CD14-positive monocyte (primary cell): Measurements from ENCODE around the gene MSI2. TPM values are rescaled to one million over a fixed set of nuclear protein-coding genes. Genes with fewer than 3 reads are reported as not detected.

Experiments used
- DNase-seq, 3 donors: peaks; one replicate each; pipeline ENCODE4 v3.0.0-alpha.2; 2011 to 2022
- H2AFZ ChIP-seq: 2 replicates; pipeline ENCODE4 v1.6.0; 2012; ENCODE audit warnings: mild to moderate bottlenecking, low read depth, low read length, inconsistent platforms; ENCODE audit not compliant: insufficient read depth, poor library complexity, severe bottlenecking
- H3K27ac ChIP-seq, 2 donors: 1 replicate in 1 of 2; 2 replicates in 1 of 2; pipeline ENCODE4 v1.5.1; 2012 to 2013; ENCODE audit warnings: low read length in 2 of 2, control low read depth in 1 of 2, inconsistent platforms in 1 of 2, low read depth in 1 of 2, mild to moderate bottlenecking in 1 of 2
- H3K27me3 ChIP-seq, 2 donors: one replicate each; pipeline versions ENCODE4 v1.6.0 to v1.6.1; 2011 to 2013; ENCODE audit warnings: low read length in 2 of 2; ENCODE audit not compliant: control insufficient read depth in 2 of 2, insufficient read depth in 2 of 2
- H3K36me3 ChIP-seq, 2 donors: replicated peaks in 1 of 2; 1 replicate in 1 of 2; 2 replicates in 1 of 2; pipeline versions ENCODE4 v1.5.1 to v1.6.1; 2012 to 2013; ENCODE audit warnings: low read length in 2 of 2, control low read depth in 1 of 2, inconsistent platforms in 1 of 2, mild to moderate bottlenecking in 1 of 2; ENCODE audit not compliant: insufficient read depth in 2 of 2, control insufficient read depth in 1 of 2
- H3K4me1 ChIP-seq, 2 donors: 1 replicate in 1 of 2; 2 replicates in 1 of 2; pipeline versions ENCODE4 v1.5.1 to v1.6.1; 2012 to 2013; ENCODE audit warnings: low read length in 2 of 2, control low read depth in 1 of 2, inconsistent platforms in 1 of 2, mild to moderate bottlenecking in 1 of 2, moderate library complexity in 1 of 2; ENCODE audit not compliant: insufficient read depth in 2 of 2, control insufficient read depth in 1 of 2
- H3K4me2 ChIP-seq: replicated peaks from 2 replicates; pipeline ENCODE3; 2012; ENCODE audit warnings: low read length, moderate library complexity, mild to moderate bottlenecking; ENCODE audit not compliant: poor library complexity, severe bottlenecking; ENCODE audit errors: extremely low read depth
- H3K4me3 ChIP-seq, 3 experiments: fragments of 200-600 bp in 1 of 3; sonication (generic) in 1 of 3; replicated peaks in 1 of 3; 1 replicate in 2 of 3; 2 replicates in 1 of 3; pipeline ENCODE4 v1.5.1; 2011 to 2013; ENCODE audit warnings: low read length in 3 of 3, mild to moderate bottlenecking in 3 of 3, control low read depth in 2 of 3, low read depth in 2 of 3, inconsistent platforms in 1 of 3, moderate library complexity in 1 of 3
- H3K79me2 ChIP-seq: 2 replicates; pipeline ENCODE4 v1.6.0; 2012; ENCODE audit warnings: mild to moderate bottlenecking, control low read depth, inconsistent platforms, low read length, moderate library complexity; ENCODE audit not compliant: insufficient read depth
- H3K9ac ChIP-seq: 2 replicates; pipeline ENCODE4 v1.6.0; 2017; ENCODE audit warnings: low read length, mild to moderate bottlenecking; ENCODE audit not compliant: insufficient read depth, poor library complexity, severe bottlenecking
- H3K9me3 ChIP-seq, 2 donors: replicated peaks in 1 of 2; 1 replicate in 1 of 2; 2 replicates in 1 of 2; pipeline versions ENCODE4 v1.5.1 to v1.6.1; 2012 to 2013; ENCODE audit warnings: low read length in 2 of 2, control low read depth in 1 of 2; ENCODE audit not compliant: control insufficient read depth in 1 of 2, insufficient read depth in 1 of 2
- H4K20me1 ChIP-seq: 2 replicates; pipeline ENCODE4 v1.6.0; 2012; ENCODE audit warnings: mild to moderate bottlenecking, low read length, control low read depth, moderate library complexity; ENCODE audit not compliant: insufficient read depth
- H3K27ac Mint-ChIP-seq, 7 donors: one replicate each; pipeline ENCODE4 v1.8.0; 2020; ENCODE audit warnings: mild to moderate bottlenecking in 7 of 7, mixed read lengths in 7 of 7, moderate library complexity in 6 of 7, inconsistent platforms in 2 of 7
- H3K27me3 Mint-ChIP-seq, 3 donors: one replicate each; pipeline ENCODE4 v1.8.0; 2021 to 2022; ENCODE audit warnings: low read depth in 3 of 3, mild to moderate bottlenecking in 3 of 3, mixed read lengths in 3 of 3, moderate library complexity in 3 of 3, inconsistent platforms in 1 of 3
- H3K36me3 Mint-ChIP-seq, 2 donors: one replicate each; pipeline ENCODE4 v1.8.0; 2020; ENCODE audit warnings: mixed read lengths in 2 of 2, inconsistent platforms in 1 of 2, mild to moderate bottlenecking in 1 of 2
- H3K4me1 Mint-ChIP-seq: one replicate; pipeline ENCODE4 v1.8.0; 2020; ENCODE audit warnings: mild to moderate bottlenecking, mixed read lengths
- H3K4me3 Mint-ChIP-seq, 2 donors: one replicate each; pipeline ENCODE4 v1.8.0; 2020; ENCODE audit warnings: mild to moderate bottlenecking in 2 of 2, mixed read lengths in 2 of 2, moderate library complexity in 1 of 2
- H3K9me3 Mint-ChIP-seq, 7 donors: one replicate each; pipeline ENCODE4 v1.8.0; 2020 to 2022; ENCODE audit warnings: mixed read lengths in 7 of 7, mild to moderate bottlenecking in 6 of 7, moderate library complexity in 6 of 7, inconsistent platforms in 2 of 7
- WGBS: methylation state at CpG from one replicate; pipeline ENCODE4 v1.1.5; 2013; ENCODE audit warnings: missing lambda C conversion rate; ENCODE audit not compliant: insufficient coverage; 5-methylcytosine and 5-hydroxymethylcytosine counted together
- intact Hi-C, 2 donors: fragments of 100-400 bp; cut with micrococcal nuclease; formaldehyde crosslinking; loops; one replicate each; pipeline versions ENCODE4 v1.15.0 to v1.15.1; 2023
- polyA plus RNA-seq, 3 donors: library from polyadenylated mRNA; depleted of rRNA in 1 of 3; unstranded in 2 of 3; stranded (reverse) in 1 of 3; fragments of 300-500 nt in 2 of 3; fragments of >200 nt in 1 of 3; fragmentation: Illumina TruSeq in 2 of 3; gene quantifications; 1 replicate in 2 of 3; 2 replicates in 1 of 3; pipeline ENCODE4 v1.2.3, GENCODE V29; 2012 to 2021
- TF ChIP-seq, protein P1 (sequence below): fragments of 200-600 bp; IDR thresholded peaks from one replicate; pipeline ENCODE4 v1.8.0; 2022; ENCODE audit warnings: antibody characterized with exemption, mild to moderate bottlenecking

Gene MSI2
- polyA plus RNA-seq, 3 donors, result 0.20 to 6.6 (median 0.37) TPM

- H3K36me3 Mint-ChIP-seq, result no peaks in the 10 kb centered on the region
- no peak overlapping the region for H3K4me3 Mint-ChIP-seq
- no peak for DNase-seq
- Histone ChIP-seq H3K79me2 (no peaks in the 10 kb centered on the region), H3K9me3 (peaks cover 0 to 14% of the 10 kb centered on the region in 2 donors), H3K36me3 (no peaks in the 10 kb centered on the region), H3K4me2 (no peak overlapping the region), H3K4me1 (peaks cover 0 to 8% of the 10 kb centered on the region in 2 donors), H3K27me3 (no peaks in the 10 kb centered on the region), H3K9ac (no peak overlapping the region), H3K4me3 (no peak overlapping the region), H3K27ac (no peak overlapping the region), H2AFZ (no peak overlapping the region), H4K20me1 (no peaks in the 10 kb centered on the region)
- no peak overlapping the region for H3K27ac Mint-ChIP-seq
- TF ChIP-seq, protein P1, sequence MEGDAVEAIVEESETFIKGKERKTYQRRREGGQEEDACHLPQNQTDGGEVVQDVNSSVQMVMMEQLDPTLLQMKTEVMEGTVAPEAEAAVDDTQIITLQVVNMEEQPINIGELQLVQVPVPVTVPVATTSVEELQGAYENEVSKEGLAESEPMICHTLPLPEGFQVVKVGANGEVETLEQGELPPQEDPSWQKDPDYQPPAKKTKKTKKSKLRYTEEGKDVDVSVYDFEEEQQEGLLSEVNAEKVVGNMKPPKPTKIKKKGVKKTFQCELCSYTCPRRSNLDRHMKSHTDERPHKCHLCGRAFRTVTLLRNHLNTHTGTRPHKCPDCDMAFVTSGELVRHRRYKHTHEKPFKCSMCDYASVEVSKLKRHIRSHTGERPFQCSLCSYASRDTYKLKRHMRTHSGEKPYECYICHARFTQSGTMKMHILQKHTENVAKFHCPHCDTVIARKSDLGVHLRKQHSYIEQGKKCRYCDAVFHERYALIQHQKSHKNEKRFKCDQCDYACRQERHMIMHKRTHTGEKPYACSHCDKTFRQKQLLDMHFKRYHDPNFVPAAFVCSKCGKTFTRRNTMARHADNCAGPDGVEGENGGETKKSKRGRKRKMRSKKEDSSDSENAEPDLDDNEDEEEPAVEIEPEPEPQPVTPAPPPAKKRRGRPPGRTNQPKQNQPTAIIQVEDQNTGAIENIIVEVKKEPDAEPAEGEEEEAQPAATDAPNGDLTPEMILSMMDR, result no peak
- no peaks in the 10 kb centered on the region for H3K4me1 Mint-ChIP-seq
- WGBS, result 74% methylated on average over 7 of the region's 12 CpGs
- H3K27me3 Mint-ChIP-seq, result peaks cover 2 to 5% (median 3%) of the 10 kb centered on the region in 3 donors
- intact Hi-C loops, result no loop called here
- H3K9me3 Mint-ChIP-seq, result peaks cover 3 to 14% (median 10%) of the 10 kb centered on the region in 7 donors
Measured at GRCh38 chr17:57697891-57698711, 441.8 kb downstream of the MSI2 start.

DNA sequence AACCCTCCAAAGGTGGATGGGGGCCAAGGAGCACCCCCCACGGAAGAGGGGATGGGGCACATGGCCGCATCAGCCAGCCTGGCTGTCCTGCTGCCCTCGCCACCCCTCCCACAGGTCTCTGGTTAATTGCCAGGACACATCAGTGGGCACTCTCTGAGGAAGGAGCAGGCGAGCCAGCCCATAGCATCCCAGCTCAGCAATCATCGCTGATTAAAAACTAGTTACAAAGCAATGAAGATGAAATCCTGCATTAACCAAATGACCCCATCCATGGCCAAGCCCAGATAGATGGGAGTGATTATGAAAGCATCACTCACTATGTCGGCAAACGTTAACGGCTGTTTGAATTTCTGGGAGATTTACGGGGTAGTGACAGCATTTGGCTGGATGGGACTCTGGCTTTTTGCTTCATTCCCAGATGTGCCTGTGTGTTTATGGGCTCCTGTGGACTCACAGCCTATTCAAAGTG lies 443.5 kb downstream of the MSI2 start:
- H3K27me3 Mint-ChIP-seq, result peaks cover 0 to 4% (median 2%) of the 10 kb centered on the region in 3 donors
- H3K4me1 Mint-ChIP-seq, result no peaks in the 10 kb centered on the region
- 74% methylated on average over 6 of the region's 9 CpGs for WGBS
- H2AFZ ChIP-seq, result no peak overlapping the region
- intact Hi-C loops, result no loop called here
- H3K27ac ChIP-seq, result no peak overlapping the region
- H3K27ac Mint-ChIP-seq, result no peak overlapping the region
- H3K79me2 ChIP-seq, result no peaks in the 10 kb centered on the region
- H3K9ac ChIP-seq, result no peak overlapping the region
- no peak overlapping the region for H3K4me2 ChIP-seq
- peaks cover 0 to 14% (median 9%) of the 10 kb centered on the region in 7 donors for H3K9me3 Mint-ChIP-seq
- DNase-seq, result no peak
- H3K9me3 ChIP-seq, result peaks cover 0 to 12% of the 10 kb centered on the region in 2 donors
- H3K27me3 ChIP-seq, result no peaks in the 10 kb centered on the region
- no peaks in the 10 kb centered on the region for H4K20me1 ChIP-seq
- TF ChIP-seq, protein P1, result no peak
- H3K4me1 ChIP-seq, result peaks cover 0 to 8% of the 10 kb centered on the region in 2 donors
- no peaks in the 10 kb centered on the region for H3K36me3 Mint-ChIP-seq
- H3K4me3 ChIP-seq, result no peak overlapping the region
- H3K4me3 Mint-ChIP-seq, result no peak overlapping the region
- no peaks in the 10 kb centered on the region for H3K36me3 ChIP-seq
